Measurements from ENCODE around the gene LRCOL1.
A peak's percentile ranks its signal among the peaks of the same experiment; 100 is the strongest.

LRCOL1 gene

DNA sequence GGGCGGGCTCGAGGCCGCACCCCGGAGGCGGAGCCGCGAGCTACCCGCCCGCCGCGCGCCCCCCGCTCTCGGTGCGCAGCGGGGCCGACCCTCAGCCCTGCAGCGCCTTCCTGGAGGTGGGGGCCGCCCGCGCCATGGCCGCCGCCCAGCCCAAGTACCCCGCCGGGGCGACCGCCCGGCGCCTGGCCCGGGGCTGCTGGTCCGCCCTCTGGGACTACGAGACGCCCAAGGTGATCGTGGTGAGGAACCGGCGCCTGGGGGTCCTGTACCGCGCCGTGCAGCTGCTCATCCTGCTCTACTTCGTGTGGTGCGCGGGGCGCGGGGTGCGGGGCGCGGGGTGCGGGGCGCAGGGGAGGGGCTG lies 8.3 kb upstream of the LRCOL1 start, which contains the start of gene P2RX2:
TSS of gene P2RX2 (plus strand) at position 94 of the 361 bp plus-strand sequence. CDS start at position 135, 41 bp downstream.
- DNase-seq: no peak

DNA sequence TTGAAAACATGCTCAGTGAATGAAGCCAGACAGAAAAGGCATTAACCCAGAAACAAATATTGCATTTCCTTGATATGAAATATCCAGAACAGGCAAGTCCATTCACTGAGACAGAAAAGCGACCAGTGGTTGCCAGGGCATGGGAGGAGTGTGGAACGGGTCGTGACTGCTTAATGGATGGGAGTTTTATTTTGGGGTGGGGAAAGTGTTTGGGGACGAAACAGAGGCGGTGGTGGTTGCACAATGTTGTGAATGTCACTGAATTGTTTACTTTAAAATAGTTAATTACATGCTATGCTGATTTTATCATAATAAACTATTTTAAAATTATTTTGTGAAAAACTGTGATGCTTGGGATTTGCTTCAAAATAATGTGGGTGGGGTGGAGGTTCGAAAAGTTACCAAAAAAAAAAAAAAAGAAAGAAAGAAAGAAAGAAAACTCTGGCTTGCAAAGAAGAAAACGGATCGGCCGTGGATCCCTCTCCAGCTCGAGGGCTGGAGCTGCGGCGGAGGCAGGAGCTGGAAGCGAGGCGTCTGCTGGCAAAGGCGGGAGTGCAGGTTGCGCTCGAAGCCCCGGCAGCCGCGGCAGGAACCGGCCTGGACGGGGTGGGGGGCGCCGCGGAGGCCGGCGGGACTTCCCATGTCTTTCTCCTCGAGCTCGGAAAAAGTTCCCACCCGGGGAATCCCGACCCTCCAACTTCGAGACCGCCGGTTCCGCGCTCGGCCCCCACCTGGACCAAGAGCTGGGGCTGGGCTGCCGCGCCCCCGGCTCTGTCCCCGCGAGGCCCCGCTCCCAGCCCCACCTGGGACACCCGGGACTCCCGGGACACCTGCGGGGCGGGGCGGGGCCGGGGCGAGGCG lies 7.7 kb upstream of the LRCOL1 start:
- no peak for DNase-seq

DNA sequence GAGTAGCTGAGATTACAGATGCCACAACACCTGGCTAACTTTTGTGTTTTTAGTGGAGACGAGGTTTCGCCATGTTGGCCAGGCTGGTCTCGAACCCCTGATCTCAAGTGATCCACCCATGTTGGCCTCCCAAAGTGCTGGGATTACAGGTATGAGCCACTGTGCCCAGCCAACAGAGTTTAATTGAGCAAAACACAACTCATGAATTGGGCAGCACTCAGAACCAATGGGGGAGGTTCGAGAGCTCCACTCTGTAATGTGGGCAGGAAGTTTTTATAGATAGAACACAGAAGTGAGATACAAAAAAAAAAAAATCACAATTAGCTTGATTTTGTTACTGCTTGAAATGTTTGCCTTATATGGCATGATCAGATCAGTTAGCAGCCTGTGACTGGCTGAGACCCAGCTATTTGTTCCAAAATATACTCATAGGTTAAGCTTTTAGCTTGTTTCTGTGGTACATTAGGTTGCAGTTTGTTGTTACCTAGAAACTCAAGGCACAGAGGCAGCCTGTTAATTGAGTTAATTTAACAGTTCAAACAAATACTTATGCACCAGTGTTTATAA lies 6.8 kb upstream of the LRCOL1 start:
- DNase-seq: no peak

DNA sequence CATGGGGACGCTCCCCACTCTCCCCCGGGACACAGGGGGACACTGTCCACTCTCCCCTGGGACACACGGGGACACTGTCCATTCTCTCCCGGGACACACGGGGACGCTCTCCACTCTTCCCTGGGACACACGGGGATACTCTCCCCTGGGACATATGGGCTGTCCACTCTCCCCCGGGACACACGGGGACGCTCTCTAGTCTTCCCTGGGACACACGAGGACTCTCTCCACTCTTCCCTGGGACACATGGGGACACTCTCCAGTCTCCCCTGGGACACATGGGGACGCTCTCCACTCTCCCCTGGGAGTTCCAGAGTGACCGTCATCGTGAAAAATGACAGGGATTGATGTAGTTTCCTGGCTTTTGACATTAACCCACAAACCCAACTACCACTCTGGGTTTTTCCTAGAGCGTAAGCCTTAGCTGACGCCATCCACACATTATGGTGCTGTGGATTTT lies 5.2 kb upstream of the LRCOL1 start:
- no peak for DNase-seq

DNA sequence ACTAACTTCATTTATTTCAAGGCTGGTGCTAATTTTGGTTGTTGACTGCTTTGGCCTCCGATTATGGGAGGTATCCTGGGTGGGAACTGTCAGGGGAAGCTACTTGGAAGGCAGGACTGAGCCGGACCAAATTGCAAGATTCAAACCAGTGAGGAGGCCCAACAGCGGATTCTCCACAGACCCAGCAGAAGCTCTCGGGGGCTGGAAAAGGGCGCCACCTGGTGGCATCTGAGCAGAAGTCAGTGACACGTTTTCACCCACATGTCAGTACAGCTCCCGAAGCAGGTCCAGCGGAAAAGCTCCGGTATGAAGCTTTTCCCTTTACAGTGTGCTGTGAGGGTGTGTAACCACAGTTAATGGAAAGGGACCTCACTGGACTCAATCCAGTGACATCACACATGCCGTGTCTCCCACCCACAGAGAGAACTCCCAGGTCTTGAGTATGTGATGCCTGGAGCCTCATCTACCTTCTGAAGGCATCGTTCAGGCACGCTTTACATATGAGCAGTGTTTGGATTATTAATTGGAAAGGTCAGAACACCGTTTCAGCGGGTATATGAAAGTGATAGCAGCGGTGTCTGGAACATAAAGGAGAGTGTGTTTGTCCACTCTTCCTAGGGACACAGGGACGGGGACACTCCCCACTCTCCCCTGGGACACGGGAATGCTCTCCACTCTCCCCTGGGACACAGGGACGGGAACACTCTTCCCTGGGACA lies 4.6 kb upstream of the LRCOL1 start:
- DNase-seq: peak; percentile 89

DNA sequence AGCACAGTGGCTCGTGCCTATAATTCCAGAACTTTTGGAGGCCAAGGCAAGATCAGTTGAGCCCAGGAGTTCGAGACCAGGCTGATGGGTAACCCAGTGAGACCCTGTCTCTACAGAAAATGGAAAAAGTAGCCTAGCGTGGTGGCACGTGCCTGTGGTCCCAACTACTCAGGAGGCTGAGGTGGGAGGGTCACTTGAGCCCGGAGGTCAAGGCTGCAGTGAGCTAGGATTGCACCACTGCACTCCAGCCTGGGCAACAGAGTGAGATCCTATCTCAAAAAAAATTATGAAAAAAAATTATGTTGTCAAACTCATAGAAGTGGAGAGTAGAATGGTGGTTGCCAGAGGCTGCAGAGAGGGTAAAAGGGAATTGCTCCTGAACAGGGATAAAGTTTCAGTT lies 3.6 kb upstream of the LRCOL1 start:
- DNase-seq: no peak

DNA sequence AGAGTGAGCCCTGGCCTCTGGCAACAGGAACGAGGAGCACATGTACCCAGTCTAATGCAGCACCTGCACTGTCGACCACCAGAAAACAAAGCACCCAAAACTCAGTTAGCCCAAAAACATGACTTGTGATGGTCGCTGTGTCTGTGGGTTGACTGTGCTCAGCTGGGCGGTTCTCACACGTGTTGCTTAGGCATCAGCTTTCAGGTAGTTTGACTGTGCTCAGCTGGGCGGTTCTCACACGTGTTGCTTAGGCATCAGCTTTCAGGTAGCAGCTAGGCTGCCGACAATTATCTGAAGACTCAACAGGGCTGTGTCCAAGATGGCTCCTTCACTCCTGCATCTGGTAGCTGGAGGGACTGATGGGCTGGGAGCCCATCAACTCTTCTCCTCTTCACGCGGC lies 1.2 kb upstream of the LRCOL1 start:
- DNase-seq: no peak

DNA sequence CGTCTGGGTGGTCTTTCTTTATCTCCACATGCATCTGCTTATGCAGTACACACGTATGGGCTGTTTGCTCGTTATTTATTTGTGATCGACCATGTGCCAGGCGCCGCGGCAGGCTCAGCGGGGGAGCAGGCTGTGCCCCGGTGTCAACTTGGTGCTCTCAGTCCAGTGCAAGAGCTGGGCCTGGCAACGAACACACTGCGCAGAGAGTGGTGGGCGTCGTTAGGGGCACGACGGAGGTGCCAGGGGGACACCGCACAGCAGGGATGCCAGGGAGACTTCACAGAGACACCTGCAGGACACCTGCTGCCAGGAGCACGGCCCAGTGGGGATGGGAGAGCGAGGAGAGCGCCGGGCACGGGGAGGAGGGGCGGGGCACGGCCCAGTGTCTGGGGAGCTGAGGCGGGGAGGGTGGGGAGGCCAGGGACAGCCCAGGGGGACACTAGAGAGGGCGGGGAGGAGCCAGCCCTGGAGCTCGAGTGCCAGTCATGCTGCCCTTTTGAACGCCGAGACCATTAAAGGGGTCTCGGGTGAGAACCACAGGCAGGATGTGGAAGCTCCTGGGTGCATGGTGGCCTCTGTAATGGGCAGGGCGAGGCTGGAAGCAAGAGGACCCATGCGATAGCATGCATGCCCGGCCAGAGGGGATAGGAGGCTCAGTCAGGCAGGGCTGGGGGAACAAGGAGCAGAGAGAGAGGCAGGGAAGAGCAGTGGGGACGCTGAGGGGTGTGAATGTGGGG lies 652 bp upstream of the LRCOL1 start:
- no peak for DNase-seq

DNA sequence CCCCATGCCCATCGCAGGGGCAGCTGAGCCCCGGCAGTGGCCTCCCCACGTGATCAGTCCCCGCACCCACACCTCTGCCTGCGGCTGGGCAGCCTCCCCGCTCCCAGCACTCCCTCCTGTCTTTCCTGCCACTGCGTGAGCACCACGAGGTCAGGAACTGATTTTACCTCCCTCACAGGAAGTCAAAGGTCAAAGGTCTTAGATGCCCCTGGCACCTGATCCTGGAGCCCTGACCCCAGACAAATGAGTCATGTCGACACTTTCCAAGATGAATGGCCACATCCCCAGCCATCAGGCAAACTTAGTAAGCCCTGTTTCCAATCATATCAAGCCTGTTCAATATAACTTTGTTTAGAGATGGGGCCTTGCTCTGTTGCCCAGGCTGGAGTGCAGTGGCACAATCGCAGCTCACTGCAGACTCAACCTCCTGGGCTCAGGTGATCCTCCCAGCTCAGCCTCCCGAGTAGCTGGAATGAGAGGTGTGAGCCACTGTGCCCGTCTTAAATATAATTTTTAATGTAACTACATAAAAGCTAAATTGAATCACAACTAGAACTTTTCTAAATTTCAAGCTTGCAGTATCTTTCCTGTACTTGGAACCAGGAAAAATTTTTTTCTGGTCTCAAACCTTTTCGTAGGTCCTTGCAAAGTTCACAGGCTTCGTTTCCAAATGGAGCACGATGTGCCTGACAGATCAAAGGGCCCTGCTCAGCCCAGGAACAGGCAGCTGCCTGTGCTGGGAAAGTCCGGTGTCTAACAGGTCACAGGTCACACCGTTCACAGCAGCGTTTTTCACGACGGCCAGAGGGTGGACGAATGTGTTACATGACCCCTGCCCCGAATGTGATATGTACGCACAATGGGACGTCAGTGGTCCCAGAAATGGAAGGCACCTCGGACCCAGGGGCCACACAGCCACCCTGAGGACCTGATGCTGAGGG lies 1.9 kb downstream of the LRCOL1 start:
- no peak for DNase-seq

DNA sequence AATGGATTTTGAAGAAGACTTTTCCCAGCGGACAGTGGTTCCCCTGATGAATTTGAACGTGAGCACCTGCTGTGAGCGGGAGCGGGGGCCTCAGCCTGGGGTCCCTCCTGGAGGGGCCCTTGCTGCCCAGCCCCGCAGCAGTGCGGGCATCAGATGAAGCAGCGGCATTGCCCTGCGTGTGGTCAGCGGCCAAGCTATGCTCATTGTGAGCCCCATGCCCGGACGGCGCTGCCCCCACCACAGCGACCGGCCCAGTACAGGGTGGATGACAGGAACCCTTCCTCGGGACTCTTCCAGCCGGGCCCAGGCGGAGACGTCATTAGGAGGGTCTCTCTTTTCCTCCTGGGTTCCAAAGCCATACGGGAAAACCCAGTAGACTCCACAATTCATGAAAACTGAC lies 3.5 kb downstream of the LRCOL1 start:
- DNase-seq: no peak

DNA sequence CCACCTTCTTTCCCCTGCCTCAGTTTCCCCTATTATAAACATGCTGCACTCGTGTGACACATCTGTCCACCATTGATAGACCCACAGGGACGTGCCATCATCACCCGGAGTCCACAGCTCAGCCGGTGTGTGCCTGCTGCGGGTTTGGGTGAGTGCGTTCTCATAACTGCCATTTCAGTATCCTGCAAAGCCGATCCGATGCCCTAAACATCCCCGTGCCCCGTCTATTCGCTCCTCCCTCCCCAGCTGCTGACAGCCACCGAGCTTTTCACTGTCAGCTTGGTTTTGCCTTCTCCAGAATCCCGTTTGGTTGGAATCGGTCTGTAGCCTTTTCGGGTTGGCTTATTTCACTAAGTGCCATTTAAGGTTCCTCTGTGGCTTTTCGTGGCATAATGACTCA lies 3.9 kb downstream of the LRCOL1 start:
- DNase-seq: no peak

DNA sequence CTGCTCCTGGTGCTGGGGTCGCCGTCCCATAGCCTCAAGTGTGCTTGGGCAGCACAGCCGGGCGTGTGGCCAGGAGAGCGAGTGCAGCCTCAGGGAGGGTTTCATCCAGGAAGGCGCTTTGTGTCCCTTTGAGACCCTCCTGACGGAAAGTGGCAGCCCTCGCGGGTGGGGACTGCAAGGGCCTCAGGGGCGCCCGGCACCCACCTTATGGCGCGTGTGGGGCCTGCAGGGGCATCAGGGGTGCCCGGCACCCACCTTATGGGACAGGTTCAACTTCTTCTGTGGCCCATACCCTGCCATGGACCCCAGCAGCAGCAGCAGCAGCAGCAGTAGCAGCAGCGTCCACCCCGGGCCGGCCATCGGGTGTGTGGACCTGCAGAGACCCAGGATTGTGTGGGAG lies 4.5 kb downstream of the LRCOL1 start:
- no peak for DNase-seq

DNA sequence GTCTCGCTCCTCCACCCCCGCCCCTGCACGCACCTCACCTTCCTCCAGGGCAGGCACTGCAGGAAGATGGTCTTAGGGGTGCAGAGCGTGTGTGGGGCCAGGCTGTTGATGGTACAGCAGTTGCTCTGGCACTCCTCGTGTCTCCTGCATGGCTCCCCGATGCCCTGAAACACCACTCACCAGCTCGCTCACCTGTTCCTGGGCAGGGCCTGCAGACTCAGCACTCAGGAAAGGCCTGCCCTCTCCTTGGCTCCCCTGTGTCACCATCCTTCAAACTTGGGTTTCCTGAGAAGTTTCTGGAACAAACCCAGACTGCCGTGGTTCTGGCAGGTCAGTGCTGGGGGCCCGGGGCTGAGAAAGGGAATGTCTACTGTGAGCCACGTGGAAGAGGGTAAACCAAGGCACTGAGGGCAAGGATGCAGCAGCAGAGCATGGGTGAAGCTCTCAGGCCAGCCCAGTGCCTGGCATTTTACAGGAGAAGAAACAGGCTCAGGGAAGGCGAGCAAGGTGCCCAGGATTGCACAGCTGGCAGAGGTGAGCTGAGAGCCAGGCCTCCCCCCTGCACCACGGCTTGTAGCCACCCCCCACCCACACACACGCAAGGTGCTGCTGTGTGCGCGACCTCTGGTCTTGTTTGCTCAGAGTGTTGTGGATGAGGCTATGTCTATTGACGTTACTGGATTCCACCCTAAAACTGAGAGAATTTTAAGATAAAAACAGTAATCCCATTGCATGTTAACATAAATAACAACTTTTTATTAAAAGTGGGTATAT lies 5.5 kb downstream of the LRCOL1 start:
- DNase-seq: no peak

DNA sequence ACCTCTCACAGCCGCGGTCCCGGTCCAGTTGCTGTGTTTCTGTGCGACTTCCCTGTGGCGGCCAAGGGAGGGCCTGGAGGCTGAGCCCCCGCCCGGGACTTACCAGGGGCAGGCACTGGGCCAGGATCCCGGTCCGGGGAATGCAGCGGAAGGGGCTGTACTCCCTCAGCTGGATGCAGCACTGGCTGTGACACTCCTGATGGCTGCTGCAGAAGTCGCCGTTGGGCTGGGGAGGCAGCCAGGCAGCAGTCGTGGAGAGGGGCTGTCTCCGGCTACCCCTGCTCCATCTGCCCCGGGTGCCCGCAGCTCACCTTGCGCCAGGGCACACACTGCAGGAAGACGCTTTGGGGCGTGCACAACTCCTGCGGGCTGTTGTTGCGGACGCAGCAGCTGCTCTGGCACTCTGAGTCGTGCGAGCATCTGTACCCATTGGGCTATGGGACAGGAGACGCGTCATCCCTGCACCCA lies 6.2 kb downstream of the LRCOL1 start:
- no peak for DNase-seq

DNA sequence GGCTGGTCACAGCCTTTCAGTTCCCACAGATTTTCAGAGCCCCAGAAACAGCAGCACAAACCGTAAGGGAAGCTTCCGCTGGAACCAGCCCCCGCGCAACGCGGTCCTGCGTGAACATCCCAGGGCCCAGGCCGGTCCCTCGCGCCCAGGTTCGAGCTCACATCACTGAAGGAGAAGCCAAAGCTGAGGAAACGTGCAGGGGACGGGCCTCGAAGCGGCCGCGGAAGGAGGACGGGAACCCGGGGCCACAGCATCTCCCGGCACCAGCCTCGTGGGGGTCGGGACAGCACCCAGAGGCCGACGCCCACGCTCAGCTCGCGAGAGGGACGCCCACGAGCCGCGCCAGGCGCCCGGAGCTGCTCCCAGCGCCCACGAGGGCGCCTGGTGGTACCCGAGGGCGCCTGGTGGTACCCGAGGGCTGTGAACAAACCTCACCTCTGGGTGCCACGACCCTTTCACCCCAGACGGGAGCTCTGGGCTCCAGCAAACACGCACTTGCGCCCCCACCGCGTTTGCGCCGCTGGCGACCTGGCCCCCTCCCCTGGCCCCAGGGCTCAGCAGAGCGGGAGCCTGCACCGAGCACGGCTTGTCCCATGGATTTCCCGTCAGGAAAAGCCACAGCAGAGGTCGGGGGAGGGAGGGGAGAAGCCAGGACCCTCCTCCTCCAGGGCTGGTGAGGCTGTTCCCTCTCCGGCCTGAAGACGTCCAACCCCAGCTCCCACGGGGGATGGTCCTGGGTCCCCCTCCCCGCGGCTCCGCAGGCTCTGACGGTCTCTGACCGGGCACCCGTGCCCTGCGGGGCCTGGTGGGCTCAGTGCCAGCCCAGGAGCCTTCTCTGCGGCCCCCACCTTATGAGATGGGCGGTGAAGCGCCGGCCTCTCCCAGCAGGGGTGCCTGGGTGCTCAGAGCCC lies 6.9 kb downstream of the LRCOL1 start:
- no peak for DNase-seq

DNA sequence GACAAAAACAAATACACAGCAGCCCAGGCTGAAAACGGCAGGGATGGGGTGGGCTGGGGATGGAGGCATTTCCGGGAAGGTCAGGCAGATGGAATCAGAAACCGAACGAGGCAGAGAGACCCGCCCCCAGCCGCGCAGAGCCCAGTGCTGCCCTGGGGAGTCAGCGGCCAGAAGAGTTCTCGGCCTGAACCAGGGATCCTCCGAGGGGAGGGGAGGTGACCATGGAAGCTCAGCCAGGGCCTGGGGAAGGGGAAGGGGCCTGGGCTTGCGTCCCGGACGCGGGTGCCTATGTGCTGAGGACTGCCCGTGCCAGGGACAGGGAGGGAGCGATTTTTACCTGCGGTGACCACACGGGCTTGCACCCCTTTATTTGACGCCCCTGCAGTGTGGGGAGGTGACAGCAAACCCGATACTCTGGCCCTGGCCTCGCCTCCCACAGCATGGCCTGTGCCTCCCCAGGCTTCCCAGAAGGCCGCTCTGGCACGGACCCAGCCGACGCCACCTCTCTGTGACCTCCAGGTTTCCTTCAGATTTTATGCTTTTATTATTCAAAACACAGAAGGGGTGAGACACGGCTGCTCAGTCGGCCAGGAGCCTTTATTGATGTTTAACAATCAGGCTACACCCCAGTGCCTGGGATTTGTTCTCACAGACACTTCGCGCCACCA lies 7.7 kb downstream of the LRCOL1 start:
- DNase-seq: no peak

DNA sequence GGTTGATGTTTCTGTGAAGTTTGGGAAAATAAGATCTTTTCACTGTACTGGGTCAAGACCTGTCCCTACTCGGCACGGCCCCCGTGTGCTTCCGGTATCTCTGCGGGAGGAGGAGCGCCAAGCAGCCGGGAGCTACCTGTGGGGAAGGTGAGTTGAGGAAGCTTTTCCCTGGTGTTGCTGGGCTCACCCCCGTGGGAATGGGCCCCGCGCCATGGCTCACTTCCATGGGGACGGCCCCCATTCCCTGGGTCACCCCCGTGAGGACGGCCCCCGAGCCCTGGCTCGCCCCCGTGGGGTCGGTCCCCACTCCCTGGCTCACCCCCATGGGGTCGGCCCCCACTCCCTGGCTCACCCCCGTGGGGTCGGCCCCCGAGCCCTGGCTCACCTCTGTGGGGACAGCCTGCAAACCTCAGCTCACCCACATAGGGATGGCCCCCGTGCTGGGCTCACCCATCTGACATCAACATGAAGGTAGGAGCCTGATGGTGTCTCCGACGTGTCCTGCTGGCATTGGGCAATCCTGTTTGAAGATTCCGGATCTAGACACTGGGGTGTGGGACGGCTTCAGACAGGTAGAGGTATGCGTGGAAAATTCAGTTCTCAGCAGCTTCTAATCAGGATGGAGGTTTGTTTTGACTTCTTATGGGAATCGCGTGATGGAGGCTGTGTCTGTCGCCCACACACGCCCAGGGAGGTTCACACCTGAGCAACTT lies 9.1 kb downstream of the LRCOL1 start:
- no peak for DNase-seq

All from suppressor macrophage treated with lipopolysaccharide for 4 hours (primary cell).